KBM-7 (cell line): ENCODE results near the gene CCDC157.
A peak's percentile ranks its signal among the peaks of the same experiment; 100 is the strongest.

Source experiments
- DNase-seq: peaks from one replicate; pipeline ENCODE4 v3.0.0-alpha.2; 2015
- in situ Hi-C: fragments of 300-500 bp; cut with MboI; formaldehyde crosslinking; loops from 2 replicates; pipeline ENCODE4 v1.14.3; 2020; ENCODE audit warnings: low sequenced_read_pairs, low pct_unique_long_range_greater_than_20kb, mixed read lengths

The CCDC157 gene

GRCh38 chr22:30356449-30357235 lies at the start of gene CCDC157, which contains the start of gene SF3A1:
CCDC157 (plus strand) TSS chr22:30357007; CDS start chr22:30366001, 8,994 bp downstream.
SF3A1 (minus strand) TSS chr22:30356894; CDS start chr22:30356792, 102 bp downstream.
- in situ Hi-C loops, result no loop called here
- peak; percentile 92 for DNase-seq

GRCh38 chr22:30307041-30307574 lies 49.7 kb upstream of the CCDC157 start:
- in situ Hi-C loops, result no loop called here
- DNase-seq, result no peak

- no peak for DNase-seq
- in situ Hi-C loops, result no loop called here
These were observed 48.7 kb upstream of the CCDC157 start for GRCh38 chr22:30308093-30308492.

- in situ Hi-C loops, result no loop called here
- no peak for DNase-seq
These were observed 48.1 kb upstream of the CCDC157 start for GRCh38 chr22:30308518-30309230.

- in situ Hi-C loops, result no loop called here
- peak; percentile 42 for DNase-seq
These were observed 46.7 kb upstream of the CCDC157 start for GRCh38 chr22:30309951-30310741.

GRCh38 chr22:30310881-30311771 lies 45.7 kb upstream of the CCDC157 start:
- no peak for DNase-seq
- in situ Hi-C loops, result no loop called here

- in situ Hi-C loops, result no loop called here
- DNase-seq, result no peak
These were observed 44.8 kb upstream of the CCDC157 start for GRCh38 chr22:30312053-30312452.

- in situ Hi-C loops, result no loop called here
- no peak for DNase-seq
These were observed 43.1 kb upstream of the CCDC157 start for GRCh38 chr22:30313527-30314363.

GRCh38 chr22:30314915-30315314 lies 41.9 kb upstream of the CCDC157 start:
- in situ Hi-C loops, result no loop called here
- peak; percentile 53 for DNase-seq

- in situ Hi-C loops, result no loop called here
- DNase-seq, result no peak
These were observed 40.7 kb upstream of the CCDC157 start for GRCh38 chr22:30315962-30316576.

GRCh38 chr22:30317778-30318177 lies 39.0 kb upstream of the CCDC157 start:
- no peak for DNase-seq
- in situ Hi-C loops, result no loop called here

GRCh38 chr22:30318799-30319419 lies 37.9 kb upstream of the CCDC157 start:
- DNase-seq, result no peak

GRCh38 chr22:30320021-30320556 lies 36.7 kb upstream of the CCDC157 start:
- no peak for DNase-seq
- in situ Hi-C loops, result no loop called here

More at GRCh38 chr22:30318799-30319419, 37.9 kb upstream of the CCDC157 start:
- in situ Hi-C loops, result no loop called here

- in situ Hi-C loops, result no loop called here
- DNase-seq, result no peak
These were observed 35.3 kb upstream of the CCDC157 start for GRCh38 chr22:30321461-30321860.

GRCh38 chr22:30323246-30323645 lies 33.6 kb upstream of the CCDC157 start:
- in situ Hi-C loops, result no loop called here

GRCh38 chr22:30324014-30324730 lies 32.6 kb upstream of the CCDC157 start:
- in situ Hi-C loops, result no loop called here
- no peak for DNase-seq

More at GRCh38 chr22:30323246-30323645, 33.6 kb upstream of the CCDC157 start:
- DNase-seq, result no peak
